SU-DHL-6 (cell line): Measurements from ENCODE around the gene ERMAP.

Source experiments
- CTCF ChIP-seq: fragments of 200-600 bp; sonication (generic); IDR thresholded peaks from one replicate; pipeline ENCODE4 v1.5.1; 2017; ENCODE audit warnings: antibody characterized with exemption, mild to moderate bottlenecking, low read length, moderate library complexity; ENCODE audit not compliant: insufficient read depth, poor library complexity, severe bottlenecking
- EZH2phosphoT487 ChIP-seq: fragments of 200-600 bp; sonication (generic), shearing (Covaris generic); conservative IDR thresholded peaks from 2 replicates; pipeline ENCODE4 v1.6.1; 2018; ENCODE audit warnings: mild to moderate bottlenecking, antibody characterized with exemption, low read length, moderate library complexity, mixed read lengths

DNA sequence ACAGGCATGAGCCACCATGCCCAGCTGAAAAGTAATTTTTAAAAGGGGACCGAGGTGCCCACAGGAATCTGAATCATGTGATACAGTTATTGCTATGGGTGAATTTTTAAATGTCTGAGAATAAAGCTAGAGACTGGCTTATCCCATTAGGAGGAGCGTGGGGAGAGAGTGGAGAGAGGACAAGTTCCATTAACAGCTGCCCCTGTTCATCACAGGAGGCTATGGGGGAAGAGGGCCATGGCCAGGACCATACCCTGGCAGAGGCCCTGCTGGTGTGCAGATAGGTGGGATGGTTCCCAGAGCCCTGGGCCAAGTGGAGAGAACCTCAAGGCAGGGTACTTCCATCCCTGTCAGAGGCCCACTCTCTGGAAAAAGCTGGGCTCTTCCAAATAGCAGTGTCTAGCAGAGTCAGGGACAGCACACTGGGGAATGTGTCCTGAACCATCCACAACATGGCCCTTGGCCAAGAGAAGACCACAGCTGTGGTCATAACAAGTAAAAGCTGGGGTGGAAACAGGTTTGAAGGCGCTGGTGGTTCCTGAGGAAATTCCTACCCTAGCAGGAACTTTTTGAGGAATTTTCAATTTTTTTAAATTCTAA lies 15.8 kb downstream of the ERMAP start:
- TF ChIP-seq CTCF (no peak), EZH2phosphoT487 (no peak)
